ENCODE measurements around the gene SNX17. TPM values are rescaled to one million over a fixed set of nuclear protein-coding genes. Genes with fewer than 3 reads are reported as not detected.
A peak's percentile ranks its signal among the peaks of the same experiment; 100 is the strongest.

SNX17 gene
- total RNA-seq, 3 donors from 2014 or later (not counting 1 experiment from before 2014, with no cell fraction given), result 96.3 to 107 (median 100) TPM

GRCh38 chr2:27363933-27364332 lies 6.5 kb upstream of the SNX17 start:
- Mint-ChIP-seq H3K27me3 (ENCODE audit: low read depth in 2 of 2) (no peaks in the 10 kb centered on the region), H3K4me1 (peaks cover 6 to 7% of the 10 kb centered on the region in 2 donors), H3K9me3 (no peaks in the 10 kb centered on the region), H3K36me3 (no peaks in the 10 kb centered on the region), H3K27ac (no peak overlapping the region), H3K4me3 (no peak overlapping the region)
- DNase-seq, result no peak
- peaks cover 43% of the 10 kb centered on the region for H3K36me3 ChIP-seq (ENCODE audit: control insufficient read depth, insufficient read depth, low read length)
- no peak for ATAC-seq
- WGBS (ENCODE audit: insufficient coverage), result 76% methylated on average over 2 of the region's 2 CpGs
- intact Hi-C loops (cut with micrococcal nuclease), result no loop called here
- no peaks in the 10 kb centered on the region for H3K9me3 ChIP-seq (ENCODE audit: control insufficient read depth, insufficient read depth, low read length)
- no peak overlapping the region for H3K27ac ChIP-seq (ENCODE audit: low read length)
- no peaks in the 10 kb centered on the region for H3K27me3 ChIP-seq (ENCODE audit: control insufficient read depth, insufficient read depth, low read length)
- H3K4me1 ChIP-seq (ENCODE audit: control insufficient read depth, insufficient read depth, low read length), result peaks cover 3% of the 10 kb centered on the region
- H3K4me3 ChIP-seq (ENCODE audit: low read length), result no peak overlapping the region
- TF ChIP-seq, protein P1, sequence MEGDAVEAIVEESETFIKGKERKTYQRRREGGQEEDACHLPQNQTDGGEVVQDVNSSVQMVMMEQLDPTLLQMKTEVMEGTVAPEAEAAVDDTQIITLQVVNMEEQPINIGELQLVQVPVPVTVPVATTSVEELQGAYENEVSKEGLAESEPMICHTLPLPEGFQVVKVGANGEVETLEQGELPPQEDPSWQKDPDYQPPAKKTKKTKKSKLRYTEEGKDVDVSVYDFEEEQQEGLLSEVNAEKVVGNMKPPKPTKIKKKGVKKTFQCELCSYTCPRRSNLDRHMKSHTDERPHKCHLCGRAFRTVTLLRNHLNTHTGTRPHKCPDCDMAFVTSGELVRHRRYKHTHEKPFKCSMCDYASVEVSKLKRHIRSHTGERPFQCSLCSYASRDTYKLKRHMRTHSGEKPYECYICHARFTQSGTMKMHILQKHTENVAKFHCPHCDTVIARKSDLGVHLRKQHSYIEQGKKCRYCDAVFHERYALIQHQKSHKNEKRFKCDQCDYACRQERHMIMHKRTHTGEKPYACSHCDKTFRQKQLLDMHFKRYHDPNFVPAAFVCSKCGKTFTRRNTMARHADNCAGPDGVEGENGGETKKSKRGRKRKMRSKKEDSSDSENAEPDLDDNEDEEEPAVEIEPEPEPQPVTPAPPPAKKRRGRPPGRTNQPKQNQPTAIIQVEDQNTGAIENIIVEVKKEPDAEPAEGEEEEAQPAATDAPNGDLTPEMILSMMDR (IDR thresholded peaks at IDR 0.05), result no peak

- Histone ChIP-seq H3K9me3 (ENCODE audit: control insufficient read depth, insufficient read depth, low read length) (no peaks in the 10 kb centered on the region), H3K27me3 (ENCODE audit: control insufficient read depth, insufficient read depth, low read length) (no peaks in the 10 kb centered on the region), H3K27ac (ENCODE audit: low read length) (peak overlapping the region; percentile 91), H3K36me3 (ENCODE audit: control insufficient read depth, insufficient read depth, low read length) (peaks cover 46% of the 10 kb centered on the region), H3K4me1 (ENCODE audit: control insufficient read depth, insufficient read depth, low read length) (peaks cover 34% of the 10 kb centered on the region), H3K4me3 (ENCODE audit: low read length) (peak overlapping the region; percentile 93)
- no peaks in the 10 kb centered on the region for H3K9me3 Mint-ChIP-seq
- H3K27me3 Mint-ChIP-seq (ENCODE audit: low read depth in 2 of 2), result no peaks in the 10 kb centered on the region
- TF ChIP-seq, protein P1 (IDR thresholded peaks at IDR 0.05), result no peak
- WGBS (ENCODE audit: insufficient coverage), result 2% methylated on average over 18 of the region's 18 CpGs
- peak overlapping the region; percentile 94 for H3K4me3 Mint-ChIP-seq
- H3K36me3 Mint-ChIP-seq, result peaks cover 7% of the 10 kb centered on the region
- ATAC-seq (no peak), DNase-seq (no peak)
- intact Hi-C loops (cut with micrococcal nuclease), result loop anchor here (1.0 to 5.0 kb wide), 6 partner anchors 11 to 118 kb away; partner anchors contain the start of genes GTF3C2, IFT172, NRBP1 and PPM1G
- H3K27ac Mint-ChIP-seq, result peak overlapping the region; percentile 92
- H3K4me1 Mint-ChIP-seq, result peaks cover 40 to 41% of the 10 kb centered on the region in 2 donors
Measured at GRCh38 chr2:27369471-27370025, 868 bp upstream of the SNX17 start.

- DNase-seq (peak in 1 of 2 donors; percentile 65), ATAC-seq (peak; percentile 5 to 8 (median 7))
- peak overlapping the region; percentile 93 for H3K4me3 ChIP-seq (ENCODE audit: low read length)
- no peaks in the 10 kb centered on the region for H3K27me3 ChIP-seq (ENCODE audit: control insufficient read depth, insufficient read depth, low read length)
- intact Hi-C loops (cut with micrococcal nuclease), result loop anchor here (1.0 to 5.0 kb wide), 6 partner anchors 9 to 116 kb away; partner anchors contain the start of genes GTF3C2, IFT172, NRBP1 and PPM1G
- H3K36me3 Mint-ChIP-seq, result peaks cover 7% of the 10 kb centered on the region
- H3K9me3 ChIP-seq (ENCODE audit: control insufficient read depth, insufficient read depth, low read length), result no peaks in the 10 kb centered on the region
- under 1% methylated on average over 46 of the region's 46 CpGs for WGBS (ENCODE audit: insufficient coverage)
- peaks cover 54% of the 10 kb centered on the region for H3K36me3 ChIP-seq (ENCODE audit: control insufficient read depth, insufficient read depth, low read length)
- TF ChIP-seq, protein P1 (IDR thresholded peaks at IDR 0.05), result no peak
- H3K27ac ChIP-seq (ENCODE audit: low read length), result peak overlapping the region; percentile 87
- peak overlapping the region; percentile 94 for H3K4me3 Mint-ChIP-seq
- H3K27ac Mint-ChIP-seq, result peak overlapping the region; percentile 92
- no peaks in the 10 kb centered on the region for H3K27me3 Mint-ChIP-seq (ENCODE audit: low read depth in 2 of 2)
- H3K9me3 Mint-ChIP-seq, result no peaks in the 10 kb centered on the region
- H3K4me1 ChIP-seq (ENCODE audit: control insufficient read depth, insufficient read depth, low read length), result peaks cover 34% of the 10 kb centered on the region
- peaks cover 40 to 41% of the 10 kb centered on the region in 2 donors for H3K4me1 Mint-ChIP-seq
Measured at GRCh38 chr2:27370816-27371620, 602 bp downstream of the SNX17 start.
